ENCODE data around the gene MACF1. TPM values are rescaled to one million over a fixed set of nuclear protein-coding genes. Genes with fewer than 3 reads are reported as not detected.

The MACF1 gene
- total and polyA plus RNA-seq, 8 donors: 16.8 to 662 (median 236) TPM

DNA sequence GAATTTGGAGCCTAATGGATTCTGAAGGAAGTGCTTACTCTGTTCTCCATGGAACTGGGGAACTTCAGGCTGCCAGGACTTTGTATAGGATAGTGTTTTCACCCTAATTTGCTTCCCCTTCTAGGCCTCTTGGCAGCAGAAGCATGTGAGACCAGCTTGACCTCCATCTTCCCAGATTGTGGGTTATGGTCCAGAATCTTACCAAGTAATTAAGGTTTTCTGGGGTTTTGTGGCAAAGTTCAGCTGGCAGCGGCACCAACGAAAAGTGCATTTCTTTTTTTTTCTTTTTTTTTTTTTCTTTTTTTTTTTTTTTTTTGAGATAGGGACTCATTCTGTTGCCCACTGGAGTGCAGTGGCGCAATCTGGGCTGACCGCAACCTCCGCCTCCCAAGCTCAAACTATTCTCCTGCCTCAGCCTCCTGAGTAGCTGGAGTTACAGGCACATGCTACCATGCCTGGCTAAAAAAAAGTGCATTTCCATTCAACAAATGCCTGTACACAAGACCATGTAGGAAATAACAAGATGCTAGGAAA is 283.6 kb downstream of the MACF1 start:
- no peak for TF ChIP-seq POLR2AphosphoS5 (IDR thresholded peaks at IDR 0.05)
- Histone ChIP-seq H3K36me3 (peaks cover 34 to 52% (median 51%) of the 10 kb centered on the region in 4 donors), H3K4me1 (peaks cover 15 to 26% (median 17%) of the 10 kb centered on the region in 4 donors), H3K27ac (no peak overlapping the region), H3K27me3 (peaks cover 0 to 30% (median 24%) of the 10 kb centered on the region in 3 donors), H3K9me3 (no peaks in the 10 kb centered on the region), H3K4me3 (no peak overlapping the region)
- intact Hi-C loops (cut with DNase I; ENCODE audit: low total_unique reads): no loop called here
- no peak for DNase-seq
- 93 to 98% (median 96%) methylated on average over 5 of the region's 5 CpGs for WGBS, 5 donors

DNA sequence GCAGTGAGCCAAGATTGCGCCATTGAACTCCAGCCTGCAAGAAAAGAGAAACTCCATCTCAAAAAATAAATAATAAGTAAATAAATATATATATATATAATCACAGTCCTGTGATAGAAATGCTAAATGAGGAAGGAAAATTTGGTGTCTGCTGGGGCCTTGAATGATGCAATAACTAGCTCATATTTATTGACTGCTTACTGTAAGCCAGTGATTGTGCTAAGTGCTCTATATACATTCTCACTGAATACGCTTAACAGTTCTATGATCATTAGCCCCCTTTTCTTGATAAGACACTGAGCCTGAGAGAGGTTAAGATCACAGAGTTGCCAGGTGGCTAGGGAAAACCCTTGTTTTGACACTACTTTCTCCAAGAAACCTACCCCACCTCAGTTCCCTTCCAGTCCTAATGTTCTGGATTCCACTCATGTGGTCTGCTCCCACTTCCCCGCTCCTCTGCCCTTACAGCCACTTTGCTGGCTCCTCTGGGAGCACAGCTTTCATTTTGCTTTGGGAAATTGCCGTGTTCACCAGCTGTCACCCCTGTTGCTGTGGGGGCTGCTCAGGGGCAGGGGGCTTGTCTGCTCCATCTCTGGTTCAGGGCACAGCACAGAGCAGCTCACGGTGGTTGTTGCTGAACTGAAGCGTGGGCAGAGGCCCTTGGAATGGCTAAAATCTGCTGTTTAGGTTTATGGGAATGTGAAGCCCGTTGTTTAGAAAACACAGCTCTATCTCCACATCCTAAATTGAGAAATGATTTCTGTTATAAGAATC is 284.5 kb downstream of the MACF1 start:
- Histone ChIP-seq H3K9me3 (no peaks in the 10 kb centered on the region), H3K4me3 (no peak overlapping the region), H3K27me3 (peaks cover 0 to 39% (median 25%) of the 10 kb centered on the region in 3 donors), H3K27ac (no peak overlapping the region), H3K36me3 (peaks cover 26 to 43% (median 42%) of the 10 kb centered on the region in 4 donors), H3K4me1 (peaks cover 15 to 26% (median 17%) of the 10 kb centered on the region in 4 donors)
- intact Hi-C loops (cut with DNase I; ENCODE audit: low total_unique reads): no loop called here
- no peak for TF ChIP-seq POLR2AphosphoS5 (IDR thresholded peaks at IDR 0.05)
- DNase-seq: no peak
- WGBS, 5 donors: 62 to 65% (median 64%) methylated on average over 7 of the region's 7 CpGs

DNA sequence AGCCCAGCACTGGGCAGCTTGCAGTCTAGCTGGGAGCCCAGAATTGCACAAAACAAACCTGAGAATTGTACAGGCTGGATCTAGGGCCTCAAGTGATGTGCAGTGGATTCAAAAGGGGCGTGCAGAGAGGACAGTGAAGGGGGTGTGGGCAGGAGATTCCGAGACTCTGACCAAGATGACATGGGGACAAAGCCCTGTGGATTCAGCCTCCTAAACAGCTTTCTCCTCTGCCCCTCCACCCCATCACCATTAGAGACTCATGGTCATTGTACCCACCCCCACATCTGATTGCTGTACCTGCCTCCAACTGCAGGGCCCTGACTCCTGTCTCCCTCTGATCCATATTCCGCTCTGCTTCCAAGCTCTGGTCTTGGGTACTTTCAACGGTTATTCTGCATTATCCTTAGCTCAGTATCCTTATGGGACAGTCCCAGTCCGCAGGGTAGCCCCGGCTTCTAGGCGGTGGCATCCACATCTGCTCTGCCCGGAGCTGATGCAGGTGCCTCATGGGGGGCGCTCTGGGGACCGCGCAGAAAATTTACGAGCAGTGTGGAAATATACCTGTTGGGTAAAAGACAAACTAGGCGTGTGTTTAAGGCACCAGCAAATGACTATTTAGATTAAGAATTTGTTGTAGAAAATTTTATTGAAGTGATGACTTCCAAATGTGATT is 285.2 kb downstream of the MACF1 start:
- Histone ChIP-seq H3K4me3 (no peak overlapping the region), H3K36me3 (peaks cover 23 to 36% (median 35%) of the 10 kb centered on the region in 4 donors), H3K4me1 (peaks cover 15 to 26% (median 17%) of the 10 kb centered on the region in 4 donors), H3K27ac (no peak overlapping the region), H3K27me3 (peaks cover 0 to 44% (median 25%) of the 10 kb centered on the region in 3 donors), H3K9me3 (no peaks in the 10 kb centered on the region)
- intact Hi-C loops (cut with DNase I; ENCODE audit: low total_unique reads): no loop called here
- DNase-seq: no peak
- WGBS, 5 donors: 60 to 67% (median 63%) methylated on average over 13 of the region's 13 CpGs
- TF ChIP-seq, protein P1, sequence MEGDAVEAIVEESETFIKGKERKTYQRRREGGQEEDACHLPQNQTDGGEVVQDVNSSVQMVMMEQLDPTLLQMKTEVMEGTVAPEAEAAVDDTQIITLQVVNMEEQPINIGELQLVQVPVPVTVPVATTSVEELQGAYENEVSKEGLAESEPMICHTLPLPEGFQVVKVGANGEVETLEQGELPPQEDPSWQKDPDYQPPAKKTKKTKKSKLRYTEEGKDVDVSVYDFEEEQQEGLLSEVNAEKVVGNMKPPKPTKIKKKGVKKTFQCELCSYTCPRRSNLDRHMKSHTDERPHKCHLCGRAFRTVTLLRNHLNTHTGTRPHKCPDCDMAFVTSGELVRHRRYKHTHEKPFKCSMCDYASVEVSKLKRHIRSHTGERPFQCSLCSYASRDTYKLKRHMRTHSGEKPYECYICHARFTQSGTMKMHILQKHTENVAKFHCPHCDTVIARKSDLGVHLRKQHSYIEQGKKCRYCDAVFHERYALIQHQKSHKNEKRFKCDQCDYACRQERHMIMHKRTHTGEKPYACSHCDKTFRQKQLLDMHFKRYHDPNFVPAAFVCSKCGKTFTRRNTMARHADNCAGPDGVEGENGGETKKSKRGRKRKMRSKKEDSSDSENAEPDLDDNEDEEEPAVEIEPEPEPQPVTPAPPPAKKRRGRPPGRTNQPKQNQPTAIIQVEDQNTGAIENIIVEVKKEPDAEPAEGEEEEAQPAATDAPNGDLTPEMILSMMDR (IDR thresholded peaks at IDR 0.05): no peak
- no peak for TF ChIP-seq POLR2A (IDR thresholded peaks at IDR 0.05)
- TF ChIP-seq POLR2AphosphoS5 (IDR thresholded peaks at IDR 0.05): no peak
- no peak for TF ChIP-seq EP300 (IDR thresholded peaks at IDR 0.05)

DNA sequence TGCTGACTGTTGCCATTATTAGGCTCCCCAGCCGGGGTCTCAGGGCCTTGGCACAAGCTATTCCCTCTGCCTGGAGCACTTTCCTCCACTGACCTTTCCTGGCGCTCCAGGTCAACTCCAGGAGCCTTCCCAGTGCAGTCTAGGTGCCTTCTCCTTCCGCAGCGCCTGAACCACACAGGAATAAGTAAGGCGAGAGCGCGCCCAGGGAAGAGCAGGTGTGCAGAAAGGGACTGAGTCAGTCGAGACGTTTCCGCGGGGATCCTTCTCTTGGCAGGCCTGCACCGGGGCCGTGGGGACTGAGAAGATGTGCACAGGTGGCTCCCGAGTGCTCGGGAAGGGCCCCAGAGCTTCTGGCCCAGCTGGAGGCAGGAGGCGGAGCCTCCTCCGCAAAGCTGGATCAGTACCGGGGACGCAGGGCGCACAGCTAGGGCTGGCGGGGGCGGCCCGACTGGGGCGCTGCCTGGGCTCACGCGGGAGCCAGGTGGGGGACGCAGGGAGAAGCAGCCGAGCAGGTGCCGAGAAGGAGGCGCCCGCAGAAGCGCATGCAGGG is 286.2 kb downstream of the MACF1 start:
- Histone ChIP-seq H3K27me3 (peaks cover 0 to 49% (median 25%) of the 10 kb centered on the region in 3 donors), H3K36me3 (peaks cover 13 to 26% (median 25%) of the 10 kb centered on the region in 4 donors), H3K4me1 (peaks cover 15 to 26% (median 17%) of the 10 kb centered on the region in 4 donors), H3K4me3 (peak overlapping the region; percentile 54 to 69 (median 56)), H3K27ac (peak overlapping the region in 2 of 5 donors; percentile 34 to 62), H3K9me3 (no peaks in the 10 kb centered on the region)
- intact Hi-C loops (cut with DNase I; ENCODE audit: low total_unique reads): no loop called here
- TF ChIP-seq, protein P1 (IDR thresholded peaks at IDR 0.05): no peak
- TF ChIP-seq POLR2A (IDR thresholded peaks at IDR 0.05) (no peak), EP300 (IDR thresholded peaks at IDR 0.05) (no peak), POLR2AphosphoS5 (IDR thresholded peaks at IDR 0.05) (no peak)
- DNase-seq: peak in 1 of 2 donors; percentile 51
- 8 to 18% (median 15%) methylated on average over 24 to 32 of the region's 32 CpGs for WGBS, 5 donors
